ENCODE measurements around the gene FBXO9. TPM values are rescaled to one million over a fixed set of nuclear protein-coding genes. Genes with fewer than 3 reads are reported as not detected.

Gene FBXO9
- total and polyA plus RNA-seq, 2 of the 8 experiments (the other 6 are each of a cell fraction or from before 2014, with no cell fraction given): 41.3 to 50.9 TPM

GRCh38 chr6:53042112-53042511 is 23.1 kb upstream of the FBXO9 start (continued):
- TF ChIP-seq, protein P1, sequence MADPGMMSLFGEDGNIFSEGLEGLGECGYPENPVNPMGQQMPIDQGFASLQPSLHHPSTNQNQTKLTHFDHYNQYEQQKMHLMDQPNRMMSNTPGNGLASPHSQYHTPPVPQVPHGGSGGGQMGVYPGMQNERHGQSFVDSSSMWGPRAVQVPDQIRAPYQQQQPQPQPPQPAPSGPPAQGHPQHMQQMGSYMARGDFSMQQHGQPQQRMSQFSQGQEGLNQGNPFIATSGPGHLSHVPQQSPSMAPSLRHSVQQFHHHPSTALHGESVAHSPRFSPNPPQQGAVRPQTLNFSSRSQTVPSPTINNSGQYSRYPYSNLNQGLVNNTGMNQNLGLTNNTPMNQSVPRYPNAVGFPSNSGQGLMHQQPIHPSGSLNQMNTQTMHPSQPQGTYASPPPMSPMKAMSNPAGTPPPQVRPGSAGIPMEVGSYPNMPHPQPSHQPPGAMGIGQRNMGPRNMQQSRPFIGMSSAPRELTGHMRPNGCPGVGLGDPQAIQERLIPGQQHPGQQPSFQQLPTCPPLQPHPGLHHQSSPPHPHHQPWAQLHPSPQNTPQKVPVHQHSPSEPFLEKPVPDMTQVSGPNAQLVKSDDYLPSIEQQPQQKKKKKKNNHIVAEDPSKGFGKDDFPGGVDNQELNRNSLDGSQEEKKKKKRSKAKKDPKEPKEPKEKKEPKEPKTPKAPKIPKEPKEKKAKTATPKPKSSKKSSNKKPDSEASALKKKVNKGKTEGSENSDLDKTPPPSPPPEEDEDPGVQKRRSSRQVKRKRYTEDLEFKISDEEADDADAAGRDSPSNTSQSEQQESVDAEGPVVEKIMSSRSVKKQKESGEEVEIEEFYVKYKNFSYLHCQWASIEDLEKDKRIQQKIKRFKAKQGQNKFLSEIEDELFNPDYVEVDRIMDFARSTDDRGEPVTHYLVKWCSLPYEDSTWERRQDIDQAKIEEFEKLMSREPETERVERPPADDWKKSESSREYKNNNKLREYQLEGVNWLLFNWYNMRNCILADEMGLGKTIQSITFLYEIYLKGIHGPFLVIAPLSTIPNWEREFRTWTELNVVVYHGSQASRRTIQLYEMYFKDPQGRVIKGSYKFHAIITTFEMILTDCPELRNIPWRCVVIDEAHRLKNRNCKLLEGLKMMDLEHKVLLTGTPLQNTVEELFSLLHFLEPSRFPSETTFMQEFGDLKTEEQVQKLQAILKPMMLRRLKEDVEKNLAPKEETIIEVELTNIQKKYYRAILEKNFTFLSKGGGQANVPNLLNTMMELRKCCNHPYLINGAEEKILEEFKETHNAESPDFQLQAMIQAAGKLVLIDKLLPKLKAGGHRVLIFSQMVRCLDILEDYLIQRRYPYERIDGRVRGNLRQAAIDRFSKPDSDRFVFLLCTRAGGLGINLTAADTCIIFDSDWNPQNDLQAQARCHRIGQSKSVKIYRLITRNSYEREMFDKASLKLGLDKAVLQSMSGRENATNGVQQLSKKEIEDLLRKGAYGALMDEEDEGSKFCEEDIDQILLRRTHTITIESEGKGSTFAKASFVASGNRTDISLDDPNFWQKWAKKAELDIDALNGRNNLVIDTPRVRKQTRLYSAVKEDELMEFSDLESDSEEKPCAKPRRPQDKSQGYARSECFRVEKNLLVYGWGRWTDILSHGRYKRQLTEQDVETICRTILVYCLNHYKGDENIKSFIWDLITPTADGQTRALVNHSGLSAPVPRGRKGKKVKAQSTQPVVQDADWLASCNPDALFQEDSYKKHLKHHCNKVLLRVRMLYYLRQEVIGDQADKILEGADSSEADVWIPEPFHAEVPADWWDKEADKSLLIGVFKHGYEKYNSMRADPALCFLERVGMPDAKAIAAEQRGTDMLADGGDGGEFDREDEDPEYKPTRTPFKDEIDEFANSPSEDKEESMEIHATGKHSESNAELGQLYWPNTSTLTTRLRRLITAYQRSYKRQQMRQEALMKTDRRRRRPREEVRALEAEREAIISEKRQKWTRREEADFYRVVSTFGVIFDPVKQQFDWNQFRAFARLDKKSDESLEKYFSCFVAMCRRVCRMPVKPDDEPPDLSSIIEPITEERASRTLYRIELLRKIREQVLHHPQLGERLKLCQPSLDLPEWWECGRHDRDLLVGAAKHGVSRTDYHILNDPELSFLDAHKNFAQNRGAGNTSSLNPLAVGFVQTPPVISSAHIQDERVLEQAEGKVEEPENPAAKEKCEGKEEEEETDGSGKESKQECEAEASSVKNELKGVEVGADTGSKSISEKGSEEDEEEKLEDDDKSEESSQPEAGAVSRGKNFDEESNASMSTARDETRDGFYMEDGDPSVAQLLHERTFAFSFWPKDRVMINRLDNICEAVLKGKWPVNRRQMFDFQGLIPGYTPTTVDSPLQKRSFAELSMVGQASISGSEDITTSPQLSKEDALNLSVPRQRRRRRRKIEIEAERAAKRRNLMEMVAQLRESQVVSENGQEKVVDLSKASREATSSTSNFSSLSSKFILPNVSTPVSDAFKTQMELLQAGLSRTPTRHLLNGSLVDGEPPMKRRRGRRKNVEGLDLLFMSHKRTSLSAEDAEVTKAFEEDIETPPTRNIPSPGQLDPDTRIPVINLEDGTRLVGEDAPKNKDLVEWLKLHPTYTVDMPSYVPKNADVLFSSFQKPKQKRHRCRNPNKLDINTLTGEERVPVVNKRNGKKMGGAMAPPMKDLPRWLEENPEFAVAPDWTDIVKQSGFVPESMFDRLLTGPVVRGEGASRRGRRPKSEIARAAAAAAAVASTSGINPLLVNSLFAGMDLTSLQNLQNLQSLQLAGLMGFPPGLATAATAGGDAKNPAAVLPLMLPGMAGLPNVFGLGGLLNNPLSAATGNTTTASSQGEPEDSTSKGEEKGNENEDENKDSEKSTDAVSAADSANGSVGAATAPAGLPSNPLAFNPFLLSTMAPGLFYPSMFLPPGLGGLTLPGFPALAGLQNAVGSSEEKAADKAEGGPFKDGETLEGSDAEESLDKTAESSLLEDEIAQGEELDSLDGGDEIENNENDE (IDR thresholded peaks at IDR 0.05; ENCODE audit: insufficient replicate concordance, low read length): no peak
- TF ChIP-seq NANOG (IDR thresholded peaks at IDR 0.05; ENCODE audit: insufficient read depth, low read depth, low read length, poor library complexity, severe bottlenecking): no peak
